Subcutaneous adipose tissue (tissue), 4 donors: ENCODE measurements around the gene TAPBPL. TPM values are rescaled to one million over a fixed set of nuclear protein-coding genes. Genes with fewer than 3 reads are reported as not detected.

Experiments used
- total RNA-seq, 4 donors: library from RNA; depleted of rRNA; stranded (reverse); fragments of >200 nt; gene quantifications; one replicate each; pipeline ENCODE4 v1.1.0, GENCODE V29; 2016
- TF ChIP-seq, protein P1 (sequence below): fragments of 450-650 bp; IDR thresholded peaks from one replicate; pipeline ENCODE4 v1.5.1; 2016; ENCODE audit warnings: low read depth, mild to moderate bottlenecking, control low read depth, antibody characterized with exemption, moderate library complexity

TAPBPL gene
- total RNA-seq, 4 donors from 2014 or later: 17.3 to 26.3 (median 23.4) TPM

DNA sequence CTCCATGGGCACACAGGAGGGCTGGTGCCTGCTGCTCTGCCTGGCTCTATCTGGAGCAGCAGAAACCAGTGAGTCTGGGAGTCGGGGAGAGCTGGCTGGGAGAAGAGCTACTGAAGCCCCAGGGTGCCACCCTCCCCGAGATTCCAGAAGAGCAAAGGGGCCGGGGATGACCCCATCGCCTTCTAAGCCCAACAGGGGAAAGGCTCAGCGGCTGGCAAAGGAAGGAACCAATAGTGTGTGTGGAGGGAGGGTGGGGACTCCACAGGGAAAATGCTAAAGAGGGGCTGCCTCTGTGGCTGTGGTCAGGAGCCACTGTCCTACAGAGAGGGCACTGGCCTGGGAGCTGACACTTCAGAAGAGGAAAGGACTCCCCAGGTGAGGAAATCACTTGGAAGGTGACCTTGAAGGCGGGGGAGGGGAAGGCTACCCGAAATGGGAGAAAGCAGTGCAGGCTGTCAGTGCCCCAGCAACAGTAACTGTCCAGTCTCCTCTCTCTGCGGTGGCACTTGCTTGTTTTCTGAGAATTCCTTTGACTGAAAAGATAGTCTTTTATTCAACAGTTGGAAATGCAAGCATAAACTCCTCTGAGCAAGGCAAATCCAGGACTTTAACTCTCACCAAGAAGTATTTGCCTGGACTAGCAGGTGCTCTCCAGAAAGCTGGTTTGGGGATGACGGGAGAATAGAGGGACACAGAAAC, 552 bp downstream of the TAPBPL start:
- TF ChIP-seq, protein P1, sequence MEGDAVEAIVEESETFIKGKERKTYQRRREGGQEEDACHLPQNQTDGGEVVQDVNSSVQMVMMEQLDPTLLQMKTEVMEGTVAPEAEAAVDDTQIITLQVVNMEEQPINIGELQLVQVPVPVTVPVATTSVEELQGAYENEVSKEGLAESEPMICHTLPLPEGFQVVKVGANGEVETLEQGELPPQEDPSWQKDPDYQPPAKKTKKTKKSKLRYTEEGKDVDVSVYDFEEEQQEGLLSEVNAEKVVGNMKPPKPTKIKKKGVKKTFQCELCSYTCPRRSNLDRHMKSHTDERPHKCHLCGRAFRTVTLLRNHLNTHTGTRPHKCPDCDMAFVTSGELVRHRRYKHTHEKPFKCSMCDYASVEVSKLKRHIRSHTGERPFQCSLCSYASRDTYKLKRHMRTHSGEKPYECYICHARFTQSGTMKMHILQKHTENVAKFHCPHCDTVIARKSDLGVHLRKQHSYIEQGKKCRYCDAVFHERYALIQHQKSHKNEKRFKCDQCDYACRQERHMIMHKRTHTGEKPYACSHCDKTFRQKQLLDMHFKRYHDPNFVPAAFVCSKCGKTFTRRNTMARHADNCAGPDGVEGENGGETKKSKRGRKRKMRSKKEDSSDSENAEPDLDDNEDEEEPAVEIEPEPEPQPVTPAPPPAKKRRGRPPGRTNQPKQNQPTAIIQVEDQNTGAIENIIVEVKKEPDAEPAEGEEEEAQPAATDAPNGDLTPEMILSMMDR: no peak

- TF ChIP-seq, protein P1: no peak
Measured at GRCh38 chr12:6452944-6453630, 1.2 kb downstream of the TAPBPL start.

DNA sequence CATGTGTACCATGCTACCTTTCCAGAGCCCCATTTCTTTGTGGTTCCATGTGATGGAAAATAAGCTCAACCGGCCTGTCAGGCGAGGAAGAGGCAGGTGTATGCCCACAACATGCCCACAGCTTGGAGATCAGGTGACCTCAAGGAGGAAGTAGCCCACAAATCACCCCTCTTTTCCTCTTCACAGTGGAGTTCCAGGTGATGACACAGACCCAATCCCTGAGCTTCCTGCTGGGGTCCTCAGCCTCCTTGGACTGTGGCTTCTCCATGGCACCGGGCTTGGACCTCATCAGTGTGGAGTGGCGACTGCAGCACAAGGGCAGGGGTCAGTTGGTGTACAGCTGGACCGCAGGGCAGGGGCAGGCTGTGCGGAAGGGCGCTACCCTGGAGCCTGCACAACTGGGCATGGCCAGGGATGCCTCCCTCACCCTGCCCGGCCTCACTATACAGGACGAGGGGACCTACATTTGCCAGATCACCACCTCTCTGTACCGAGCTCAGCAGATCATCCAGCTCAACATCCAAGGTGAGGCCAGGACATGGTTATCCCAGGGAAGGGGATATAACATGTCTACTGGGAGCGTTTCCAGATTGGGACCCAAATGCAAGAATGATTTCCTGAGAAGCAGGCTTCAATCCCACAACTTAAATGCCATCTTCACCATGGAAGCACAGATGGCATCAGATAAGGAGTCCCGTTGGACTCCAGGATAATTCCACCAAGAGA, 5.5 kb downstream of the TAPBPL start:
- TF ChIP-seq, protein P1: no peak

GRCh38 chr12:6458281-6459003, 6.6 kb downstream of the TAPBPL start:
- TF ChIP-seq, protein P1: no peak

GRCh38 chr12:6459004-6459337, 7.1 kb downstream of the TAPBPL start:
- TF ChIP-seq, protein P1: no peak

- TF ChIP-seq, protein P1: no peak
Measured at GRCh38 chr12:6460751-6461371, 9.0 kb downstream of the TAPBPL start.
